ENCODE measurements around the gene UFD1.

Gene UFD1

DNA sequence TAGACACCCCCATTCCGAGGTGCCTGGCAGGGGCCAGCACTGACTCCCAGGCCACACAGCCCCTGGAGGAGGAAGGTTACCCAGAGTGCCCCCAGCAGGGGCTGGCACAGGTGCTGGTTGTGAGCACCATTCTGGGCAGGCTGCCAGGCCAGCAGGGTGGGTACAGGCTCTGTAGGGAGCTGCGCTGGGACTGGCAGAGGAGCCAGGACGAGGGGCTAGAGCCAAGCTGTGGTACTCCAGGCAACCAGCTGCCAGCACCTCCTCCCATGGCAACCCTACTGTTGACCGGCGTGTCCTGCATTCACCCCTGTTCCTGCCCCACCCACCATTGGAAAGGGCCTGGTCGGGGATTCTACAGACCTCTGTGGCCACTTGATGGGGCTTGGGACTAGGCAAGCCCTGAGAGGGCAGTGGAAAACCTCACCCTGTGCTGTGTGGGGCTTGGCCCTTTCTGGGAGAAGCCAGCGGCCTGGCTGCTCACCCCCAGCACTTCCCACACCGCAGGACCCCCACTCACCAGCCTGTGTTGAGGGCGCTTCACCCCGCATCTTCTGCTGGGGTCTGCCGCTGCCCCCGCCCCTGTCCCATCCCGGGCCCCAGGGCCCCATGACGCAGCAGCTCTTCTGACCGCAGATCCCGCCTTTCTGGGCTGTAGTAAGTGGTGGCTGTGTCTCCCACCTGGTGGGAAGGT, 43.3 kb upstream of the UFD1 start:
- TF ChIP-seq, protein P1, sequence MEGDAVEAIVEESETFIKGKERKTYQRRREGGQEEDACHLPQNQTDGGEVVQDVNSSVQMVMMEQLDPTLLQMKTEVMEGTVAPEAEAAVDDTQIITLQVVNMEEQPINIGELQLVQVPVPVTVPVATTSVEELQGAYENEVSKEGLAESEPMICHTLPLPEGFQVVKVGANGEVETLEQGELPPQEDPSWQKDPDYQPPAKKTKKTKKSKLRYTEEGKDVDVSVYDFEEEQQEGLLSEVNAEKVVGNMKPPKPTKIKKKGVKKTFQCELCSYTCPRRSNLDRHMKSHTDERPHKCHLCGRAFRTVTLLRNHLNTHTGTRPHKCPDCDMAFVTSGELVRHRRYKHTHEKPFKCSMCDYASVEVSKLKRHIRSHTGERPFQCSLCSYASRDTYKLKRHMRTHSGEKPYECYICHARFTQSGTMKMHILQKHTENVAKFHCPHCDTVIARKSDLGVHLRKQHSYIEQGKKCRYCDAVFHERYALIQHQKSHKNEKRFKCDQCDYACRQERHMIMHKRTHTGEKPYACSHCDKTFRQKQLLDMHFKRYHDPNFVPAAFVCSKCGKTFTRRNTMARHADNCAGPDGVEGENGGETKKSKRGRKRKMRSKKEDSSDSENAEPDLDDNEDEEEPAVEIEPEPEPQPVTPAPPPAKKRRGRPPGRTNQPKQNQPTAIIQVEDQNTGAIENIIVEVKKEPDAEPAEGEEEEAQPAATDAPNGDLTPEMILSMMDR (IDR thresholded peaks at IDR 0.05; ENCODE audit: low read depth, low read length, missing control alignments), result no peak
- no peak for DNase-seq
- H3K27me3 ChIP-seq (replicated peaks), result peaks cover 8% of the 10 kb centered on the region
- no peak overlapping the region for H3K27ac ChIP-seq
- in situ Hi-C loops (cut with HindIII; ENCODE audit: low pct_ligation_motif_present, low sequenced_read_pairs), result no loop called here
- H3K36me3 ChIP-seq (replicated peaks), result no peaks in the 10 kb centered on the region
- H3K4me3 ChIP-seq (ENCODE audit: low read depth, low read length), result no peak overlapping the region

- no peak for DNase-seq
- in situ Hi-C loops (cut with HindIII; ENCODE audit: low pct_ligation_motif_present, low sequenced_read_pairs), result no loop called here
- TF ChIP-seq, protein P1 (IDR thresholded peaks at IDR 0.05; ENCODE audit: low read depth, low read length, missing control alignments), result no peak
- Histone ChIP-seq H3K27me3 (replicated peaks) (peaks cover 6% of the 10 kb centered on the region), H3K4me3 (ENCODE audit: low read depth, low read length) (no peak overlapping the region), H3K27ac (no peak overlapping the region), H3K36me3 (replicated peaks) (no peaks in the 10 kb centered on the region)
These were observed 41.7 kb upstream of the UFD1 start for GRCh38 chr22:19520566-19521305.

GRCh38 chr22:19520007-19520406, 41.0 kb upstream of the UFD1 start:
- Histone ChIP-seq H3K4me3 (ENCODE audit: low read depth, low read length) (no peak overlapping the region), H3K27ac (no peak overlapping the region), H3K36me3 (replicated peaks) (no peaks in the 10 kb centered on the region), H3K27me3 (replicated peaks) (peaks cover 6% of the 10 kb centered on the region)
- no peak for DNase-seq
- in situ Hi-C loops (cut with HindIII; ENCODE audit: low pct_ligation_motif_present, low sequenced_read_pairs), result no loop called here
- TF ChIP-seq, protein P1 (IDR thresholded peaks at IDR 0.05; ENCODE audit: low read depth, low read length, missing control alignments), result no peak

- Histone ChIP-seq H3K36me3 (replicated peaks) (no peaks in the 10 kb centered on the region), H3K27me3 (replicated peaks) (peaks cover 6% of the 10 kb centered on the region), H3K4me3 (ENCODE audit: low read depth, low read length) (no peak overlapping the region), H3K27ac (no peak overlapping the region)
- in situ Hi-C loops (cut with HindIII; ENCODE audit: low pct_ligation_motif_present, low sequenced_read_pairs), result no loop called here
- DNase-seq, result no peak
- TF ChIP-seq, protein P1 (IDR thresholded peaks at IDR 0.05; ENCODE audit: low read depth, low read length, missing control alignments), result no peak
These were observed 40.3 kb upstream of the UFD1 start for GRCh38 chr22:19519041-19519926.

DNA sequence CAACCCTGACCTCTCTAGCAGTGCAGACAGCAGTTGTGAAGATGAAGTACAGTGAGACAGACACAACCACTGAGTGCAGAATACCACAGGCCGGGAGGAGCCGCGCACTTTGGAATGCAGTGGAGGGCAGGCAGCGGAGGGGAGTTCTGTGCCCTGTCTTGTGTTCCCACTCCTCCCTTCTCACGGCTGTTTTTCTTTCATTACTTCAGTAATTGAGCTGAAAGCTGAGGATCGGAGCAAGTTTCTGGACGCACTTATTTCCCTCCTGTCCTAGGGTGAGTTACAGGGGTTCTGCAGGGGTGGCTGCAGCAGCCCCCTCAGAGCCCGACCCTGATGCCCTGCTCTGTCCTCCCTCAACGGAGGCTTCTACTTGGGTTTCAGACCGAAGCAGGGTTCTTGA, 39.6 kb upstream of the UFD1 start:
- TF ChIP-seq, protein P1 (IDR thresholded peaks at IDR 0.05; ENCODE audit: low read depth, low read length, missing control alignments), result no peak
- in situ Hi-C loops (cut with HindIII; ENCODE audit: low pct_ligation_motif_present, low sequenced_read_pairs), result no loop called here
- H3K27ac ChIP-seq, result no peak overlapping the region
- no peak for DNase-seq
- H3K27me3 ChIP-seq (replicated peaks), result peaks cover 2% of the 10 kb centered on the region
- H3K36me3 ChIP-seq (replicated peaks), result no peaks in the 10 kb centered on the region
- H3K4me3 ChIP-seq (ENCODE audit: low read depth, low read length), result no peak overlapping the region

Measured in brain microvascular endothelial cell (primary cell).